NCI-H1092 (cell line): ENCODE results near the gene RGP1.
A peak's percentile ranks its signal among the peaks of the same experiment; 100 is the strongest.

ENCODE experiments used
- DNase-seq: peaks from one replicate; lab custom pipeline; 2025; lab: John Stamatoyannopoulos, UW

Gene RGP1

DNA sequence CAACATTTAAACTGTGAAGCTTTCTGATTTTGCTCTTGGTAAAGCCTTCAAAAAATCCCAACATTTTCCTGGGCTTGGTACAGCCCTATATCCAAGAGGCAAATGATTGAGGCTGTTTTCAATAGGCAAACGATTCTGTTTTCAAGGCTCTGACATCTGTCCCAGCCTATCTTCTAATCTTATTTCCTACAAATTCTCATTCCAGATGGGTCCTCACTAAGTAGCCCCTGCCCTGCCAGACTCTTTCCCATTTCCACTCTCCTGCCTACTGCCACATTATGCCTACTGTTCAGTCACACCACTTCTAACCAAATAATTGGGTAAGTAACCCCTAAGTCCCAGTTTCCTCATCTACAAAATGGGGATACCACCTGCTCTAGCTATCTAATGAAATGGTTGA, 3.5 kb upstream of the RGP1 start:
- DNase-seq: no peak

DNA sequence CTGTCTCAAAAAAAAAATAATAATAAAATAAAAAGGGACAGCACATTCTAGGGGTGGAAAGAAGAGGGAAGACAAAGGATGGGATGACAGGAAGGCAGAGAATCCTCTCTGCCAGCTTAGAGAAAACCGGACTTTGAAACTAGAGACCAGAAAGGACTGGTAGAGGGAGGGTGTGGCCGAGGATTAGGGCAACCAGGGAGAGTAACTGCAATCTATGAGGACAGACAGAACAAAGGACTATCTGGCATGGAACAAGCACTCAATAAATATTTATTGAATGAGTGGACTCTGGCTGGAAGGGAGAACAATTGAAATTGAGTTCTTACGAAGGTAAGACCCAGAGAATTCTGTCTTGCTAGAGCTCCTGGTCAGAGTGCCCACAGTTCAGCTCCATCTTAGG, 2.5 kb upstream of the RGP1 start:
- no peak for DNase-seq

DNA sequence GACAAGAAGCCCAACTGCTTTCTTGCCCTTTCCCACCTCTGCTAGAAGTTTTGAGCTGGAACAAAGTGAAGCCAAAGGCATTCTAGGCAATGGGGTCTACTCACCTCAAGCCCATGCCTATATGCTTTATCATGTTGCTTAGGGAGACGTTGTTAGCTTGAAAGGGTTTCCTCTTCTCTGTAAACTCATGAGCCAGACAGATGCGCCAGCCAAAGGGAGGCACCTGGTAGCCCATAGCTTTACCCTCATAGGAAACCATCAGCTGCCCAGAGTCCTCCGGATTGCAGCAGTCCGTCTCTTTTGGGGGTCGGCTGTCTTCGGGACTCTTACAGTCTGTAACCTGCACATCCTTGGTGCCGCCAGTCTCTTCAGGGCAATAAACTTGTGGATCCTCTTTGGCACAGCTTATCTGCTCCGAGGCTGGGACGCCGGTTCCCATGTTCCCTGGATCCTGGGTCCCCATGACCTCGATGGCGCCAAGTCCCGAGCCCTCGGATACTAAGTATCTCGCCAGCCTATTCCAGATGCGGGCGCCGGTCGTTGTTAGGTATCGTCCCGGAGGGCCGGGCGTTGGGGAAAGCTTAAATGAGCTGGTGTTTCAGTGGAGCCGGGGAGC, 737 bp upstream of the RGP1 start:
- no peak for DNase-seq

DNA sequence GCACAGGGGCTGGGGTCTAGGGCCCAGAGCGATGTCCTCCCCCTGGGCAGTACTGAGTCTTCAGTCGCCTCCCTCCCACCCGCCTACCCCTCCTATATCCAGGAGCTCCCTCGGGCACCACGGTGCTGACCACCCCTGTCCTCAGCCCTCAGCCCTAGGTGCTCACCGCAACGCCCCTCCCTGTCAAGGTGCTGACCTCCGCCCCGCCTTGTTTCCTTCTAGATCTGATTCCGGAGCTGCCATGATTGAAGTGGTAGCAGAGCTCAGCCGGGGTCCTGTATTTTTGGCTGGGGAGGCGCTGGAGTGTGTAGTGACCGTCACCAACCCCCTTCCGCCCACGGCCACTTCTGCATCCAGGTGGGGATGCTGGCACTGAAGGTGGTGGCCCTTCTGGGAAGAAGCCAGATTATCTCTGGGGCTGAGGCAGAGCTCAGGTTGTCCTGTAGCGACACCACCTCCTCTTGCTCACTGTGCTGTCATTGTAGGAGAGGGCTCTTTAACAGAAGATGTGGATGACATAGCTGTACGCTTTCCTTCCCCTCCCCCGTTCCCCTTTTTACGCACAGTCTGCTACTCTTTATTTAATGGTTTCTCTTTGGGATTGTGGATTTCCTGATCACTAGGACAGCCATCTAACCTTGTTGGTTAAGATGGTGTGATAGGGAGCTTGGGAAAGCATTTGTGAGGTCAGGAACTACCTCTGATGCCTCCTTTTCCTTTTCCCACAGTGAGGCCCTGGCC, 598 bp downstream of the RGP1 start:
- DNase-seq: no peak

DNA sequence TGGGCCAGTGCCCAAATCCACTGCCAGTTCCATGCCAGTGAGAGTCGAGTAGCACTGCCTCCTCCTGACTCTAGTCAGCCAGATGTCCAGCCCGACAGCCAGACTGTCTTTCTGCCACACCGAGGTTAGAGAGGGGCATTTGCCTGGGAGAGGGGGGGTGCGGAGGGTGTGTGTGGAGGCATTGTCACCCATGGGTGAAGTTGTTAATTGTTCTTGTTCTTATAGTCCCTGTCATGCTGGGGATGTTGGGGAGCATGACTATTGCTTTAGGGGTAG, 1.1 kb downstream of the RGP1 start:
- DNase-seq: no peak

DNA sequence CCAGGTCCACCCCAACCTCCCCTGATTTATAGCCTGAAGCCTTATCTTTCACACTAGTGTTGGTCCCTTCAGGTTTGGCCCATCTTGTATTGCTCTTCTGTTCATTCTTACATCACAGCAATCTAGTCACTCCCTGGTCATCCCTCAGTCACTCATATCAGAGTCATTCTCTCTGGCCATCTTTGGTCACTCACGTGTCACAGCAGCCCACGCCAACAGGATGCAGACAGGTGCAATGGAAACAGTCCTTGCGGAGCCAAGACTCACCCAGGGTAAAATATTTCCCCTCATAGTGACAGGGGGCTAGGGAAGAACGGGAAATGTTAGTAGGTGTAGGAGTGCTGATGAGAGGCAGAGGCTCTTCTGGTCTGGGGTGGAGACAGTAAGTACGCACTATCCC, 4.4 kb downstream of the RGP1 start:
- DNase-seq: no peak

DNA sequence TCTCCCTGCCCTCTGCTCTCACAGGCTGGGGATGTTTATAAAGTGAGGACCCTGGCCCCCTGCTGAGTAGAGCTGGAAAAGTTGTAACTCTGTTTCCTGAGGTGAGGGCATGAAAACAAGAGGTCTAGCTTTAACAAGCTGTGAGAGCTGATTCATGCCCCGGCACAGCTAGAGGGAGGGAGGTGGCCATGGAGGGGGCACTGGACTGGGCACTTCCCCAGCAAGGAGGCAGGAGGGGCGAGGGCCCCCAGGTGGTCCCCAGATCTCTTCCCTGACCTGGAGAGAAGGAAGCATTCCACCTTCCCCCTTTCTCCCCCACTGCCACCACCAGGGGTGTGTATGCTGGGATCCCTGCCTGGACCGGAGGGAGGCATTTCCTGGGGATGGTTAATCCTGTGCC, 5.2 kb downstream of the RGP1 start, which contains the start of gene MSMP:
Gene MSMP, minus strand, starts transcription at position 13 of the 400 bp plus-strand sequence. CDS start 147 bp downstream, outside the sequence.
- no peak for DNase-seq

DNA sequence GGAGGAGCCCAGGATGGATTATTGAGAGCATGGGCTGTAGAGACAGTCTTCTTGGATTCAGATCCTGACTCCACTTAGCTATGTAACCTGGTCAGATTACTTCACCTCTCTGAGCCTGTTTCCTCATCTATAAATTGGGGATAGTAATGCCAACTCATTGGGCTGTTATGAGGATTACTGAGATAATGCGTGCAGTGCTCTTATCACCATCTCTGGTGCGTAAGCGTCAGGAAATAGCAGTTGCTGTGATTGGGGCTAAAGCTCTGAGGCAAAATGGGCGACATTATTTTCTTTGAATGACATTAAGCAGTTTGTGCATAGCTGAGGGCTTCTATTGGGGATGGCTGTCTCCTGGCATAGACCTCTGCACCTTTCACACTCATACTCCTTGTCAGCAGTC, 6.0 kb downstream of the RGP1 start:
- DNase-seq: no peak

DNA sequence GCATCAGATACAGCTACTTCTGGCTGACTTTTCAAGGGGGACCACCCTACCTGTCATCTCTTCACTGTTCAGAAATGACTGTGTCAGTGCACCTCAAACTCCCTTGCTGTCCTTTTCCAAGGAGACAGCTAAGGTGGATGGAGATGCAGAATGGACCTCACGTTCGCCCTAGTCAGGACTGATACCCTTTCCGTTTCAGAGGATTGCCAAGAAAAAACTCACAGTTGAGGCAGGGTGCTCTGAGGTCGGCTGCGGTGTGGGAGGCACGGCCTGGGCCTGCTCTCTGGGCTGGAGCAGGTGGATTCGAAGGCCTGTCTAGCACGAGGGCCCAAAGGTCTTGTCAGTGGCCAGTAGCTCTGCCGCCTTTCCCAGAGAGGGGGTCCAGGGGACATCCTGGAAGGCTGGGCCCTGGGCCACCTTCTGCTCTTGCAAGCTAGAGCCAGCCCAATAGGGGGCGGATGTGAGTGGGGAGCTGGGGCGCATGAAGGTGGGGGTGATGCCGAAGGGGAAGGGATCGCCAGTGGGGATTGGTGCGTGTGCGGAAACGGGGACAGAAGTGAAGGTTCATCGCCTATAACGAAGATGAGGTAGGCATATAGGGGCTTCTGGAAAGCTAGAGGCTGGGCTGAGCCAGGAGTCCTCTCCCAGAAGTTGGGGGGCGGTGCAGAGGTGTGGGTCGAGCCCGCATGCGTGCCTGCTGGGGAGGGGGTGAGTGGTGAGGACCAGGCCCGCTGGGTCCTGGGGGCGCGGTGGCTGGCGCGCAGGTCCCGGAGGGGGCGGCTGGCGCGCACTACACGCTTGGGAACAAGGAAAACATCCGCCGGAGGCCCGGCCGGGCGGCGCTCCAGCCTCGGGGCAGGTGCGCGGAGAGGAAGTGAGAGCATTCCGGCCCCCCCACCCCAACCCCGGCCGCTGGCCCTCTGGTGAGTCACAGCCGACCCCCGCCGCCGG, 7.5 kb downstream of the RGP1 start:
- DNase-seq: peak; percentile 86

DNA sequence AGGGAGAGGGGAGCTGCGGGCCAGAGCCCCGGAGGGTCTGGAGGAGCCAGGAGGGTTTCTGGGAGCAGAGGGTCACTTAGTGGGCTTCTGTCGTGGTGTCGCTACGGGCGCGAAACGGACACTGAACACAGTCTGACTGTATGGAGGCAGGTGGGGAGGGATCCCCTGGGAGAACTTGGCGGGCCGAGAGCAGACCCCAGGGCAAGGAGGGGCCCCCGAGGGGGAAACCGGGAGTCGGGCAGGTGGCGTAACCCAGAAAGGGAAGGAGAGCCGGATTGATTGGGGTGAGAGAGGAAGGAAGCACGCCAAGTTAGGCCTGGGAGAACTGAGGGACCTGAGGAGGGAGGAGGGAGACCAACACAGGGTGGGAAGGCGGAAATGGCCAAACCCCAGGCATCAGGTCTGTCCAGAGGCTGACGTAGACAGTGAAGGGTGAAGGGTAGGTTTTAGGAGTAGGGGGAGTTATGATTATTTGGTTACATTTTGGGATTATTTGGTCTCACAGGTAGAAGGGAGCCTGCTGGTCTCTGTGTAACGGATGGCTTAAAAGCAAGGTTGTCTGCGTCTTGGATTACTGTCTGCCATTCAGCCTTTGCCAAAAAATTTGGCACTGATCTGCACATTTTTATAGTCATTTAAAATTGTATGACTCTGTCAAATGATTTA, 8.3 kb downstream of the RGP1 start:
- DNase-seq: peak; percentile 78

DNA sequence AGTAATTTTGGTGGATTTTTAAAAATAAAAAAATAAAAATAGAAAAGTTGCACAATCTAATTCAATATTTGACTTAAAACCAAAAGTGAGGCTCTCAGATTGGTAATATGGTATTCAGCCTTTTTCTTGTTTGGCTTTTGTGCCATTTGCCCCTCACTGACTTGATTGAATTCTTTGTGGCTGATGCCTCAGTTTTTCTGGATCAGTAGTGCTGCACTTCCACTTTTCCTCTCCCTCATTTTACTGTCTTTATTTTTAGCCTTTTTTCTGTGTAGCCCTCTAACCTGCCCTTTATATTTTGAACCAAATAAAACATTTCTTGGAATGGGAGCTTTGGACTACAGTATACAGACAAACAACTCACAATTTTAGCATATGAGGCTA, 8.8 kb downstream of the RGP1 start:
- no peak for DNase-seq

DNA sequence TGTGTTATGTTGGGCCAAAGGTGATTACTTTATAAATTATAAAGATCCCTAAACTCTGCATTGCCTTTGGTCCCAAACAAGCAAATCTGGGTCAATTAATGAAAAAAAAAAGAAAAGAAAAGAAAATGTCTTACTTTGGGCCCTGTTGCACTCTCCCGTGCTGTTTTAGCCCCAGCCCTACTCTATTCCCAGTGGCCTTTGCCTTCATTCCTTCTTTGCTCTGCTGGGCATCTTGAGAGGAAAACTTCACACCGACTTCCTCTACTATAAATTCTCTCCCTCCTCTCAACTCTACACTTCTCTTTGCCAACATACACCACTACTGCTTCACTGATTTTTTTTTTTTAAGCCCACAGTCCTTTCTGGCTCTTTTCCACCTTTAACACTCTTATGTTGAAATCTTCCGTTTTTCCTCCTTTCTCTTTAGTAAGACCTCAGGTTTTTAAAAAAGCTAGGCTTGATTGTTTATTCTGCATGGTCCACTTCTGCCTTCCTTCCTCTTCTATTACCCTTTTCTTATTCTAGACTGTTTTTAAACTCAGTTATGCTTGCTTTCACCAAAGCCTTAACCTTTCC, 9.5 kb downstream of the RGP1 start:
- DNase-seq: no peak

DNA sequence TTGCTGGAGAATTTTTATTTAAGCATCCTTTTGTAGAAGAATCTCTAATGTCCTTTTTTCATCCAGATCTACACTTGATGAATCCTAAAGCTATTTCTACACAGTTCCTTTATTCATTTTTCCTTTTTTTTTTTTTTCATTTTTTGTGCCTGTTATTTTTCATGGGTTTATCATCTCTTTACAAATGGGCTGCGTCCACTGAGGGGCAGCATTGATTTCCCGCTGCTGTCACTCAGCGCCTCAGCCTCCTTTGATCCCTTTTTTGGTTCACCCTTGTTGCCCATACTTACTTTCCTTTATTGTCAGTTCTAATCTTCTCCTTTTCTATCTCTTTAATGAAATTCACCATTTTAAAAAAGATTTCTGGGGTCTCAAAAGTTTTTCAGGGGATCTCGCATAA, 10.7 kb downstream of the RGP1 start:
- DNase-seq: no peak

DNA sequence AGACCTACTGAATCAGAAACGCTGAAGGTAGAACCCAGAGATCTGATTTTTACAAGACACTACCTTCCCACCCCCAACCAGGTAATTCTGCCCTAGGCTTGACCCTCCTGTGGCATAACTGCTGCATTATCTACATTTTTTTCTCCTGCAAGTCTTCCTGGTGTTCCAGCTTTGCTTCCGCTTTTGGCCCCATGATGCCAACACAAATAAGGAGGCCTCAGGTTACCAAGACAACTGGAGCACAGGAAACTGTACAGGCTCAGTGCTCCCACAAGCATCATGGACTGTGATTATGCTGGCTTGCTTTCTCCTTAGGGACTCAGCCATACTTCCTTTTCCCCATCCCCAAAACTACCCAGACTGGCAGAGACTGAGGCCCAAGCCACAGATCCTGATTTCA, 11.6 kb downstream of the RGP1 start:
- no peak for DNase-seq

DNA sequence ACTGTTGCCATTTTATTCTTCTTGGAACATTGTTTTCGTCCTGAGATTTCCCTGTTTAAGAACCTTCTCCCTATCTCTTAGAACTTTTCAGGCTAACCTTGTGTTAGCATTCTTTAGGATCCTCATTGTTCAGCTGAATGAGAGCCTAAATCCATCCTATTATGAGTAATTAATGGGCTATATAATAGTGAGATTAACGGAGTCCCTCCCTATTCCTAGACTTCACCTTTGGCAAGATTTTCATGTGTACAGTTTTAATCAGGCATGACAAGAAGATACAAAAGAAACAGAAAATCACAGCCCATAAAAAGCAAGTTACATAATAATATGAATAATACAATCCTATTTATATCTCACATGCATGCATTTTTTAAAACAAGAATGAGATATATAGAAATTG, 14.1 kb downstream of the RGP1 start:
- no peak for DNase-seq

DNA sequence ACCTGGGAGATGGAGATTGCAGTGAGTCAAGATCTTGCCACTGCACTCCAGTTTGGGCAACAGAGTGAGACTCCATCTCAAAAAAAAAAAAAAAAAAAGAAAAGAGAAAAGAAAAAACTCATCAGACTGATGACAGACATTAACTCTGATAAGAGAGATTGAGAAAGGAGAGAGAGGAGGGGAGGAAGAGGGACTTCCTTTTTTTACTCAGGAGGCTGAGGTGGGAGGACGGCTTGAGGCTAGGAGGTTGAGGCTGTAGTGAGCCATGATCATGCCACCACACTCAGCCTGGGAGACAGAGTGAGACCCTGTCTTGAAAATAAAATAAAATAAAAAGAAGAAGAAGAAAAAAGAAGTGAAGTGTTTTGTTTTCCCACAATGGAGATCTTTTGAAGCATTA, 14.7 kb downstream of the RGP1 start:
- no peak for DNase-seq

DNA sequence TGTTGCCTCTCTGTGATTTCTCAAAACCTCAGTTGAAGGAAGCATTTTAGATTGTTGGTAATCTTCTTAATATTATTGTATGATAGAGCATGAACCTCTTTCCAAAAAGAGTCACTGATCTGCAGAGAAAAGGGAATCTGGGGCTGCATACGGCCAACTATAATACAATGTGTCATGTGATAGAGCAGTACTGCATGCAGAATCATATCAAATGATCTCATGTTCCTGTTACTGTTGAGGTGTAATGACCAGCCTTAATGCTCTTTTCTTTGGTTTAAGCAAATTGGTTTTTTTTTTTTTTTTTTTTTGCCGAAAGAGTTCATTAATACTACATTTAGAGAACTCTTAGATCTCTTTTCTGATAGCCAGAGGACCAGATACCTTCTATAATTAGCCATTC, 17.9 kb downstream of the RGP1 start:
- DNase-seq: no peak

DNA sequence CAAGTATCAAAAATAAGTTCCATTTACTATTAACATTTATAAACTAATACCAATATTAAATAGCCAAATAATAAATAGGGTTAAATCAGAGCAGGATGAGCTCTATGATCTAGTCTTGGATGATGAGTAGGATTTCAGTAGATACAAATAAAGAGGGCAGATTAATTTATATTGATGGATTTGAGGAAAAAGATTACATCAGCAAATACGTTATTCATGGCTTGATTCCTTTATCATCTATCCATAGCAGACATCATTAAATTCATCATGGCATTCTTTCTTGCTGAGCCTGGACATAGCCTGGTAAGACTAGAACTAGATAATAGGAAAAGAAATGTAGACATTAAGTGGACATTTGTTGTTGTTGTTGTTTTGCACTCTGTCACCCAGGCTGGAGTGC, 18.4 kb downstream of the RGP1 start:
- no peak for DNase-seq

DNA sequence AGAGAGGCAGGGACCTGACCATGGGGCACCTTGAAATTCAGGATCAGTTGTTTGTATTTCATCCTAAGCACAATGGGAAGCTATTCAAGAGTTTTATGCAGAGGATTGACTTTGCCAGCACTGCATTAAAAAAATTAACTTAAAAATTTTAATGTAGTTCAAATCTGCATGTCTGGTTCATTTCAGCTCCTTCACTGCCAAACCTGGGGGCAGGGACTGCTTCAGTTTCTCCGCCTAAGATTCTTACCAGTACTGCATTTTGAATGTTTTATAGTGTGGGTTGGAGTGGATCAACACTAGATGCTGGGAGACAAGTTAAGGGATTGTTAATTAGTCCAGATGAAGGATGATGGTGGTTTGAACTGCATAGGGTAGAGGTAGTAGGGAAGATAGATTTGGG, 20.7 kb downstream of the RGP1 start:
- no peak for DNase-seq

DNA sequence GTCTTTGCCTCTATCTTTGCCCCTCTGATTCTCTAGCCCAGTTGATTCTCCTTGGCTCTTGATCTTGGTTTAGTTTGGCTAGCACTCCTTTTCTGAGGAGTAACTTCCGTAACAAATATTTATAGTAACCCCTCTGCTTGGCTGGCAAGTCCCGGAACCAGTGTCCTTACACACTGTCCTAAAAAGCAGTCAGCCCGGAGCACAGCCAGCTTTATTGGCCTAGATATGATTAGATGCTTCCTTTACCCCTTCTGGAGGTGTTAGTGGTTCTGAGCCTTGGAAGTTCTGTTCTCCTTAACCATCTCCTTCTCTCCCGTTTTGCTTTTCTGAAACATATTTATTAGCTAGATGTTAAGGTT, 22.0 kb downstream of the RGP1 start:
- DNase-seq: no peak

DNA sequence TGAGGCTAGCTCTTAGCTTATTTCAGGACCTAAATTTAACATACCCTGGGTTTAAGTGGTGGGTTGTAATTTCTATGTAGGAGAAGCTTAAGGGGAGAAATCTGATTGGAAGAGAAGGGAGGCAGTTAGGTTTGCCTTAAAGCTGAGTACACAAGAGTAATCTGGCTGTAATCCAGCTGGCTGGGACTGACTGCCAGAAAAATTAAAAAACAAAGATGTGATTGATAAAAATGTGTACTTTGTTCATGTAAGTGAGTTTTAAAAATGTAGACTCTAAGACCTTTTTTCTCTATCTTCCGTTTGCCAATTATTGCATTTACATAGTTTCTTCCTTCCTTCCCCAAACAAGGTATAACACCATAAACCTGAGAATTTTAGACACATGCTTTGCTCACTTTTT, 22.4 kb downstream of the RGP1 start:
- DNase-seq: peak; percentile 83

DNA sequence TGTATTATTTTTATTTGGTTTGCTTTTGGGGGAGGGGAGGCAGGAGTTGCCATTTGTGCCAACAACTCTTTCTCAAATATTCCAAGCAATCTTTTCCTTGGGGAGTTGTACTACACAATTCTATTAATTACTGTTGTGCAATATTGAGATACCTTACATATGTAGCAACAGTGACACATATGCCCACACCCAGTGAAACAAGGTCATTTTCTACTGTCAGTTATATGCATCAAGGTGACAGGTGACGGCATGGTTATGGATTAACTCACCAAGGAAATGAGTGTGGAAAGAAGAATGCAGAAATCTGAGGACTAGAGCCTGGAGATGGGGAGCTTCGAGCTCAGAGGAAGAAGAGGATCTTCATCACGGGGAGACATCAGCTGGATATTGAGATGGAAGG, 22.9 kb downstream of the RGP1 start:
- no peak for DNase-seq
